Measurements from ENCODE around the gene LRATD1.

DNA sequence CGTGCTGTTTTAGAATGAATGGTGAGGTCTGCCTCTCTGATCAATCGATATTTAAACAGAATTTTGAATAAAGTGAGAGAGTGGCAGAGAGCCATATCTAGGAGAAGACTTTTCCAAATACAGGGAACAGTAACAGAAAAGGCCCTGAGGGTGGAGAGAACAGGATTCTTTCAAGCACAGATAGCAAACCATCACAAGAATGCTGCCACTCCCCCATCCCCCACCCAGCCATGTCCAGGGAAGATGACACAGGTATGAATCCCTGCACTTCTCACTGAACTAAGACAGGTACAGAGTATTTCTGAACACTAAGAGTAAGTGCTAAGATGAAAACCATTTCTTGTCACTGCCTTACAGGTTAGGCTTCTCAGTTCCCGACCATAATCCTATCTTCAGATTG, 23.6 kb downstream of the LRATD1 start:
- TF ChIP-seq, protein P1, sequence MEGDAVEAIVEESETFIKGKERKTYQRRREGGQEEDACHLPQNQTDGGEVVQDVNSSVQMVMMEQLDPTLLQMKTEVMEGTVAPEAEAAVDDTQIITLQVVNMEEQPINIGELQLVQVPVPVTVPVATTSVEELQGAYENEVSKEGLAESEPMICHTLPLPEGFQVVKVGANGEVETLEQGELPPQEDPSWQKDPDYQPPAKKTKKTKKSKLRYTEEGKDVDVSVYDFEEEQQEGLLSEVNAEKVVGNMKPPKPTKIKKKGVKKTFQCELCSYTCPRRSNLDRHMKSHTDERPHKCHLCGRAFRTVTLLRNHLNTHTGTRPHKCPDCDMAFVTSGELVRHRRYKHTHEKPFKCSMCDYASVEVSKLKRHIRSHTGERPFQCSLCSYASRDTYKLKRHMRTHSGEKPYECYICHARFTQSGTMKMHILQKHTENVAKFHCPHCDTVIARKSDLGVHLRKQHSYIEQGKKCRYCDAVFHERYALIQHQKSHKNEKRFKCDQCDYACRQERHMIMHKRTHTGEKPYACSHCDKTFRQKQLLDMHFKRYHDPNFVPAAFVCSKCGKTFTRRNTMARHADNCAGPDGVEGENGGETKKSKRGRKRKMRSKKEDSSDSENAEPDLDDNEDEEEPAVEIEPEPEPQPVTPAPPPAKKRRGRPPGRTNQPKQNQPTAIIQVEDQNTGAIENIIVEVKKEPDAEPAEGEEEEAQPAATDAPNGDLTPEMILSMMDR (IDR thresholded peaks at IDR 0.05) = no peak
- no peak for TF ChIP-seq POLR2A (IDR thresholded peaks at IDR 0.05)

Measured in esophagus squamous epithelium (tissue), 4 donors.